H1 (cell line): Measurements from ENCODE around the gene PSMD9. TPM values are rescaled to one million over a fixed set of nuclear protein-coding genes. Genes with fewer than 3 reads are reported as not detected.

Experiments used
- CTCF ChIA-PET: fragments of 300-600 bp; sonication (Branson Sonifier 250); formaldehyde crosslinking; loops from one replicate; lab custom pipeline; 2021; ENCODE audit not compliant: partially characterized antibody; lab: Charles Lee
- POLR2A ChIA-PET: fragments of 300-600 bp; sonication (Branson Sonifier 250); formaldehyde crosslinking; loops from one replicate; lab custom pipeline; 2021; ENCODE audit warnings: inconsistent platforms; ENCODE audit not compliant: partially characterized antibody; lab: Charles Lee
- DNase-seq, 2 experiments: peaks; one replicate each; pipeline versions ENCODE4 v3.0.0 to v3.0.0-alpha.2; 2010 to 2022; ENCODE audit warnings: low spot score in 2 of 2, low read depth in 1 of 2, mixed read lengths in 1 of 2
- FAIRE-seq: peaks from 2 replicates; lab custom pipeline; 2011; peaks lifted over from hg19 to GRCh38; lab: Jason Lieb, UNC
- H2AFZ ChIP-seq: 2 replicates; pipeline ENCODE4 v1.8.1; 2012; ENCODE audit warnings: low read length, inconsistent platforms
- H2AK5ac ChIP-seq: 2 replicates; pipeline ENCODE4 v1.6.1; 2013; ENCODE audit warnings: low read depth, low read length
- H2BK120ac ChIP-seq: replicated peaks from 2 replicates; pipeline ENCODE3; 2013; ENCODE audit warnings: low read depth, low read length, inconsistent platforms
- H2BK12ac ChIP-seq: 2 replicates; pipeline ENCODE4 v1.6.1; 2013; ENCODE audit warnings: low read depth, low read length
- H2BK15ac ChIP-seq: 2 replicates; pipeline ENCODE4 v1.6.1; 2013; ENCODE audit warnings: low read length
- H2BK20ac ChIP-seq: 2 replicates; pipeline ENCODE4 v1.6.1; 2013; ENCODE audit warnings: low read length
- H2BK5ac ChIP-seq: 2 replicates; pipeline ENCODE4 v1.6.1; 2013; ENCODE audit warnings: low read depth, low read length
- H3K14ac ChIP-seq: 2 replicates; pipeline ENCODE4 v1.6.1; 2013; ENCODE audit warnings: inconsistent platforms; ENCODE audit not compliant: insufficient read length
- H3K18ac ChIP-seq: 2 replicates; pipeline ENCODE4 v1.6.1; 2013; ENCODE audit warnings: low read length; ENCODE audit errors: extremely low read depth
- H3K23ac ChIP-seq: 2 replicates; pipeline ENCODE4 v1.6.1; 2013; ENCODE audit warnings: inconsistent platforms; ENCODE audit not compliant: insufficient read length
- H3K23me2 ChIP-seq: 2 replicates; pipeline ENCODE4 v1.6.1; 2013; ENCODE audit warnings: low read depth, low read length
- H3K27ac ChIP-seq: 2 replicates; pipeline ENCODE4 v1.6.1; 2011; ENCODE audit warnings: low read depth, low read length, inconsistent platforms
- H3K27me3 ChIP-seq, 4 experiments: replicated peaks in 1 of 4; 1 replicate in 1 of 4; 2 replicates in 3 of 4; pipeline versions ENCODE4 v1.6.1 to v1.8.1; 2011 to 2013; ENCODE audit warnings: low read length in 3 of 4, mild to moderate bottlenecking in 3 of 4, inconsistent platforms in 2 of 4, mixed read lengths in 2 of 4, moderate library complexity in 1 of 4; ENCODE audit not compliant: control insufficient read depth in 3 of 4, insufficient read depth in 3 of 4; ENCODE audit errors: extremely low read depth in 1 of 4
- H3K36me3 ChIP-seq, 4 experiments: 2 replicates each; pipeline versions ENCODE4 v1.6.1 to v1.8.1; 2011 to 2013; ENCODE audit warnings: mild to moderate bottlenecking in 4 of 4, low read length in 3 of 4, moderate library complexity in 2 of 4, control low read depth in 1 of 4, inconsistent platforms in 1 of 4; ENCODE audit not compliant: insufficient read depth in 4 of 4, control insufficient read depth in 2 of 4
- H3K4ac ChIP-seq: replicated peaks from 2 replicates; pipeline ENCODE3; 2013; ENCODE audit warnings: low read length, low read depth, mixed read lengths, inconsistent platforms; ENCODE audit not compliant: insufficient read length
- H3K4me1 ChIP-seq, 4 experiments: replicated peaks in 1 of 4; 1 replicate in 1 of 4; 2 replicates in 3 of 4; pipeline versions ENCODE4 v1.6.1 to v1.8.1; 2011 to 2013; ENCODE audit warnings: low read length in 3 of 4, inconsistent platforms in 2 of 4, mixed read lengths in 1 of 4; ENCODE audit not compliant: insufficient read depth in 4 of 4, control insufficient read depth in 3 of 4
- H3K4me2 ChIP-seq, 2 experiments: 2 replicates each; pipeline versions ENCODE4 v1.6.1 to v1.8.1; 2011 to 2013; ENCODE audit warnings: low read depth in 2 of 2, low read length in 2 of 2, control low read depth in 1 of 2, inconsistent platforms in 1 of 2, mild to moderate bottlenecking in 1 of 2; ENCODE audit not compliant: insufficient read depth in 1 of 2
- H3K4me3 ChIP-seq, 4 experiments: fragments of 200-600, 300-600 bp in 1 of 4; sonication (generic), shearing (Covaris generic), sonication (Bioruptor Twin) in 1 of 4; 2 replicates each; pipeline versions ENCODE4 v1.5.1 to v1.8.1; 2011 to 2016; ENCODE audit warnings: low read length in 4 of 4, low read depth in 3 of 4, control low read depth in 2 of 4, inconsistent platforms in 2 of 4, mild to moderate bottlenecking in 2 of 4, mixed read lengths in 1 of 4, moderate library complexity in 1 of 4; ENCODE audit not compliant: insufficient read depth in 2 of 4; ENCODE audit errors: extremely low read depth in 1 of 4
- H3K56ac ChIP-seq: replicated peaks from 2 replicates; pipeline ENCODE3; 2013; ENCODE audit warnings: low read depth, mild to moderate bottlenecking, mixed read lengths, low read length, inconsistent platforms; ENCODE audit not compliant: insufficient read length
- H3K79me1 ChIP-seq: 2 replicates; pipeline ENCODE4 v1.6.1; 2013; ENCODE audit warnings: low read depth, low read length, control low read depth
- H3K79me2 ChIP-seq, 2 experiments: 2 replicates each; pipeline versions ENCODE4 v1.6.1 to v1.8.1; 2012 to 2013; ENCODE audit warnings: low read length in 2 of 2, mild to moderate bottlenecking in 2 of 2, inconsistent platforms in 1 of 2; ENCODE audit not compliant: insufficient read depth in 2 of 2, control insufficient read depth in 1 of 2
- H3K9ac ChIP-seq, 4 experiments: replicated peaks in 1 of 4; 1 replicate in 1 of 4; 2 replicates in 3 of 4; pipeline versions ENCODE4 v1.6.1 to v1.8.1; 2011 to 2013; ENCODE audit warnings: low read depth in 3 of 4, low read length in 3 of 4, control low read depth in 2 of 4, mild to moderate bottlenecking in 2 of 4, moderate library complexity in 2 of 4, inconsistent platforms in 1 of 4; ENCODE audit errors: extremely low read depth in 1 of 4
- H3K9me3 ChIP-seq, 2 experiments: 2 replicates each; pipeline versions ENCODE4 v1.6.1 to v1.8.1; 2012 to 2013; ENCODE audit warnings: mild to moderate bottlenecking in 2 of 2, moderate library complexity in 2 of 2, control low read depth in 1 of 2, inconsistent platforms in 1 of 2, low read depth in 1 of 2, low read length in 1 of 2, mixed read lengths in 1 of 2; ENCODE audit not compliant: insufficient read depth in 2 of 2
- H4K20me1 ChIP-seq, 2 experiments: replicated peaks in 1 of 2; 2 replicates each; pipeline versions ENCODE3 to v1.8.1; 2011 to 2013; ENCODE audit warnings: inconsistent platforms in 2 of 2, low read length in 2 of 2, mild to moderate bottlenecking in 1 of 2; ENCODE audit not compliant: insufficient read depth in 2 of 2, control insufficient read depth in 1 of 2
- H4K5ac ChIP-seq: 2 replicates; pipeline ENCODE4 v1.6.1; 2013; ENCODE audit warnings: low read length, low read depth, mixed read lengths, inconsistent platforms; ENCODE audit not compliant: insufficient read length
- H4K8ac ChIP-seq: 2 replicates; pipeline ENCODE4 v1.8.0; 2013; ENCODE audit warnings: mild to moderate bottlenecking, moderate library complexity, low read length, inconsistent platforms; ENCODE audit not compliant: insufficient read depth; ENCODE audit errors: extremely low read depth
- H4K91ac ChIP-seq: replicated peaks from 2 replicates; pipeline ENCODE3; 2013; ENCODE audit warnings: low read length, mixed read lengths, inconsistent platforms; ENCODE audit not compliant: insufficient read length
- CTBP2 ChIP-seq: IDR thresholded peaks from 2 replicates; pipeline ENCODE4 v1.7.0; 2011; ENCODE audit warnings: borderline replicate concordance, mild to moderate bottlenecking, moderate library complexity, mixed read lengths, low read length; ENCODE audit not compliant: insufficient read depth, insufficient read length
- CTCF ChIP-seq, 3 experiments: IDR thresholded peaks; 1 replicate in 2 of 3; 2 replicates in 1 of 3; pipeline versions ENCODE4 v1.5.1 to v1.6.1; 2011; ENCODE audit warnings: low read length in 3 of 3, mild to moderate bottlenecking in 3 of 3, inconsistent platforms in 2 of 3, low read depth in 1 of 3, moderate library complexity in 1 of 3; ENCODE audit not compliant: insufficient read depth in 1 of 3; ENCODE audit errors: control extremely low read depth in 1 of 3
- WGBS, 2 experiments: shearing (Covaris generic) in 1 of 2; methylation state at CpG; one replicate each; pipeline versions ENCODE4 v1.1.6 to v1.1.7; 2013 to 2015; ENCODE audit warnings: low lambda C conversion rate in 2 of 2, mixed read lengths in 2 of 2, inconsistent platforms in 1 of 2, low coverage in 1 of 2, missing lambda C conversion rate in 1 of 2; ENCODE audit not compliant: insufficient replicate concordance in 2 of 2, insufficient coverage in 1 of 2, insufficient read length in 1 of 2; ENCODE audit errors: extremely low coverage in 1 of 2, missing lambda C conversion rate in 1 of 2; 5-methylcytosine and 5-hydroxymethylcytosine counted together
- polyA plus RNA-seq, 7 experiments: library from polyadenylated mRNA; depleted of rRNA in 3 of 7; stranded (reverse) in 5 of 7; unstranded in 2 of 7; fragments of >200 nt in 5 of 7; fragments of 200-250 nt in 2 of 7; gene quantifications; 1 replicate in 5 of 7; 2 replicates in 1 of 7; 4 replicates in 1 of 7; pipeline versions ENCODE4 v1.2.1 to v1.2.3, GENCODE V29; 2011 to 2013; ENCODE audit warnings: missing spikeins in 2 of 7, mixed read lengths in 2 of 7
- total RNA-seq: library from RNA; stranded (reverse); fragmentation: NEBNext Ultra II Directional; extraction: Animal tissue kit (Norgen Biotek cat#: 25700); gene quantifications from 2 replicates; pipeline ENCODE4 v1.2.1, GENCODE V29; 2021

PSMD9 gene
- total and polyA plus RNA-seq, 2 of the 8 experiments (the other 6 are each of a cell fraction or from before 2014, with no cell fraction given): 28.8 to 36.1 TPM

- no peak overlapping the region for H2BK20ac ChIP-seq
- H2AK5ac ChIP-seq: no peak overlapping the region
Observed at GRCh38 chr12:121849665-121850064, 38.9 kb upstream of the PSMD9 start.

More at GRCh38 chr12:121849665-121850064, 38.9 kb upstream of the PSMD9 start:
- Histone ChIP-seq H3K18ac (no peak overlapping the region), H2BK12ac (no peak overlapping the region), H3K79me1 (no peaks in the 10 kb centered on the region), H3K79me2 (no peaks in the 10 kb centered on the region), H3K23ac (no peak overlapping the region), H4K91ac (no peak overlapping the region), H3K27ac (no peak overlapping the region), H3K23me2 (no peaks in the 10 kb centered on the region), H4K8ac (no peak overlapping the region), H2BK5ac (no peak overlapping the region), H3K4me2 (no peak overlapping the region), H3K56ac (no peak overlapping the region), H3K4me3 (no peak overlapping the region), H3K4ac (no peak overlapping the region), H2AFZ (no peak overlapping the region), H3K9ac (no peak overlapping the region), H4K5ac (no peak overlapping the region), H3K9me3 (no peaks in the 10 kb centered on the region), H3K27me3 (no peaks in the 10 kb centered on the region), H2BK15ac (no peak overlapping the region), H3K4me1 (no peaks in the 10 kb centered on the region), H3K36me3 (no peaks in the 10 kb centered on the region), H4K20me1 (no peaks in the 10 kb centered on the region), H3K14ac (no peak overlapping the region), H2BK120ac (no peak overlapping the region)
- WGBS, 2 experiments: 86% methylated on average over 13 of the region's 13 CpGs; no CpG with 5 or more reads in 1 of the 2 experiments
- DNase-seq (no peak), FAIRE-seq (no peak)
- TF ChIP-seq CTCF (IDR thresholded peaks at IDR 0.05; ENCODE audit: control extremely low read depth in 1 of 3, insufficient read depth in 1 of 3, low read depth in 1 of 3, low read length in 3 of 3) (peak in 1 of 3 experiments; percentile 14; a peak in 1 of 4 replicates), CTBP2 (no peak)
- POLR2A ChIA-PET: no interaction called here
- CTCF ChIA-PET: interaction anchor here (0.7 to 1.3 kb wide), 6 partner anchors 9 to 56 kb away, joined by 3 to 4 read pairs (median 3); partner anchors contain the start of gene RHOF
